GM08714 (cell line): ENCODE measurements around the gene MB21D2.

ENCODE experiments used
- H3K4me3 ChIP-seq: fragments of 200-500 bp; sonication (Bioruptor generic); 2 replicates; pipeline ENCODE4 v1.5.1; 2014; ENCODE audit warnings: mild to moderate bottlenecking, low read length, inconsistent platforms
- ZNF274 ChIP-seq: IDR thresholded peaks from 2 replicates; pipeline ENCODE4 v1.6.1; 2012; ENCODE audit warnings: mild to moderate bottlenecking, low read depth, low read length

MB21D2 gene

DNA sequence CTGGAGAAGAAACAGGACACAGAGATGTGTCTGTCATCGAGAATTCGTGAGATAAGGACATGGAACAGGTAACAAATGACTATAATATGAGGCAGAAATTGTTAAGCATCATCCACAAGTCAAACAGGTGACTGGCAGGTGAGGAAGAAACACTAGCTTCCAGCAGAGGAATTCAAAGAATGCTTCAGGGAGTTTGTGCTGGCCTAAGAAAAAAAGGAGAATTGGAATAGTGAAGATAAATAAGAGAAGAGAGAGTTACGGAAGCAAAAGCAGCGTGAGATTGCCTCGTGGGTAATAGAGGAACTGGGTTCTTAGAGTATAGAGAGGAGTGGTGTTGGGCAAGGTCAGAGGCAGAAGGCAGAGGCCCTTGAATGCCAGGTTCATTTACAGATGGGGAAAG, 167.5 kb downstream of the MB21D2 start:
- TF ChIP-seq ZNF274 = no peak

DNA sequence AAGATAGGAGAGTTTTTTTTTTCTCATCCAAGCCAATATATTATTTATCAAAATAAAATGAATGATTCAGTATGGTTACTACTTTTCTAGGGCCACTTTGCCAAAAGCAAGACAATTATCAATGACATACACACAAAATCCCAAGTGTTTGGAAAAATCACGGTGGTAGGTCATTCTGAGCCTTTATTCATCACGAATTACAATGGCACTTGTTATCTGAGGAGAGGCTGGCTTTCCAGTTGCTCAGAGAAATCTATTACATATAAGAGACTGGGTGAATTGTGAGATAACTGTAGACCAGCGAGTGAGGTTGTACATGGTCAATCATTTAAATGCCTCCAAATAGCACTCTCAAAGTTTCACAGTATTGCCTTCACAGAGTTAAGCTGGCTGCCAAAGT, 169.9 kb downstream of the MB21D2 start:
- TF ChIP-seq ZNF274 = no peak
- no peak overlapping the region for H3K4me3 ChIP-seq

More for the DNA sequence above, 167.5 kb downstream of the MB21D2 start:
- no peak overlapping the region for H3K4me3 ChIP-seq

DNA sequence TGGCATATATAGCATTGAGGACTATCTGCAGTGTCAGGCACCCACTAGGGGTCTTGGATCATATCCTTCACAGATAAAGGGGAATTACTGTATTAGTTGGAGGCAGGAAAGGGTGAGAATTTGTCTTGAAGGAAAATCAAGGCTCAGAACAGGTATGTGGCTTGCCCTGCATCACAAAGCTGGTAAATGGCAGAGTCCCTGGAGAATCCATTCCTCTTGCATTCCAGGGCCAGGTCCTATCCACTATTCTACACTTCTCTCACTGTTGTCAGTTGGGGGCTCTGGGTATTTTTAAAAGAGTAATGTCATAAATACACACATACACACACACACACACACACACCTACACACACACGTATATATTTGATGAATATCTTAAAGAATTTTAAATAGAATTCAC, 170.5 kb downstream of the MB21D2 start:
- no peak overlapping the region for H3K4me3 ChIP-seq
- TF ChIP-seq ZNF274 = no peak
